HG03139 (cell line): ENCODE measurements around the gene CARF.

Experiments used
- ATAC-seq: cut with Tn5 transposase; IDR thresholded peaks from one replicate; pipeline ENCODE4 v1.9.1; 2021; ENCODE audit not compliant: unreplicated experiment

CARF gene

GRCh38 chr2:203014456-203015199 lies 102.6 kb downstream of the CARF start, which contains the start of gene NBEAL1:
TSS of gene NBEAL1 (plus strand) at chr2:203014875. CDS start at chr2:203016385, 1,510 bp downstream.
- ATAC-seq = peak; percentile 98

- ATAC-seq = no peak
Observed at GRCh38 chr2:203016716-203017115, 104.6 kb downstream of the CARF start.

DNA sequence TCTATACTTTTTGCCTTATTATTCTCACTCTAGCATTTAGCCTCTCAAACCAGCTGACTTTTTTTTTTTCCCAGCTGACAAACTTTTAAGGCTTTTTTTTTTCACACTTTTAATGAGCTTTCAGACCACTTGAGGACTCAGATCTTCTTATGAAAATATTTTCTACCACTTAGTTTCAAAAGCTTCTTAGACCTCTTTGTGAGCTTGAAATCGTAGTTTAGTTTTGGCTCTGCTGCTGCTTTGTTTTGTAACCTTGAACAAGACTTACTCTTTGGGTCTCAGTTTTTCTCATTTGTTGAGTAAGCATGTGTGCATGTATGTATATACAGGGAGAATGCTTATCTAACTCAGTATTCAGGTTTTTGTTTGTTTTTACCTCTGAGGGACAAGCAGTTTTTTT lies 106.1 kb downstream of the CARF start:
- no peak for ATAC-seq

DNA sequence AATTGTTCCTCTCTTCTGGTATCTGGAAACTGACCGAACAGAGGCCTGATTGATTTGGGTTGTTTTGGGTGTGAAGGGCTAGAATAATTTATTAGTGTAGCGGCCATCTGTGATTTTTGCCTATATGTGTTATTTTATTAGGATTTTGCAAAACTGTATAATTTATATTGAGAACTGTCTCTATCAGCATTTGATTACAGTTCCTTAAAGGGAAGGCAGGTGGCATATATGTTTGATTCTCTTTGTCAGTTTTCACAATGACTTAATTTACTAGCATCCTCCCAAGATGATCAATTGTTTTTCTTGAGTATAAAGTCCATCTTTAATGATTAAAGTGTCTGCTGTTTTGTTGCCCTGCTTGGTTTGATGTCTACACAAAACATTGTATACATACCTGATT lies 107.1 kb downstream of the CARF start:
- no peak for ATAC-seq

GRCh38 chr2:203021991-203022390 lies 109.9 kb downstream of the CARF start:
- ATAC-seq = no peak

DNA sequence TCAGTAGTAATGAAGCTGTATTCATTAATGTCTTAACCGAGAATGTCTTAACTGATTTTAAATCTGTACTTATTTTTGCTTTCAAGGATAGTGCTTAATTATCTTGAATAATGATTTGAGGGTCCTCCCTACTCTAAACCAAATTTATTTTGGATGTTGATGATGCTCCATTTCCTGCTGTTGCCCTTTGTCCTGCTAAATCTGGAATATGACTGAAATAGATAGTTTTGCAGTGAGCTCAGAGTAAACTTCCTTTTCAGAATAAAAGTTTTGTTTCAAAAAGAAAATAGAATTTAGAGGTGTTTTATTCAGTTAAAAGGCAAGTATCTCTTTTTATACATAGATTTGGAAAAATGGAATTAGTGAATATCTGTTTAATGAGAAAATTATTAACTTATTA lies 110.7 kb downstream of the CARF start:
- ATAC-seq = no peak

DNA sequence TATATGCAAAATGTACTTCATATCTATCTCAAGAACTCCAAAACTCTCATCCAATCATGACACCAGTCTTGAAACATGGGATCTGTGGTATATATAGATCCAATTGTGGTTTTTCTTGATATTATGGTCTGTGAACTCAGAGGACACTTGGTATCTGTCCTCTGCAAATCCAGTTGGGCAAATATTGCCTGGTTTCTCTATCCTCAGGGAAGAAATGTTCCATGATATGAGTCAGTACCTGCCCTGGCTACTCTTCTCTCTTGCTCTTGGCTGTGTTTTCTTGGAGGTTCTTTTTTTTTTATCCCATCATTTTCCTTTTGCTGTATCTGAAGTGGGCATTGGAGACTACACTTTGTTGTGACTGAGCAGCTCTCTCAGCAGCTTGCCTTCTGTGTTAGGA lies 113.5 kb downstream of the CARF start:
- ATAC-seq = no peak

DNA sequence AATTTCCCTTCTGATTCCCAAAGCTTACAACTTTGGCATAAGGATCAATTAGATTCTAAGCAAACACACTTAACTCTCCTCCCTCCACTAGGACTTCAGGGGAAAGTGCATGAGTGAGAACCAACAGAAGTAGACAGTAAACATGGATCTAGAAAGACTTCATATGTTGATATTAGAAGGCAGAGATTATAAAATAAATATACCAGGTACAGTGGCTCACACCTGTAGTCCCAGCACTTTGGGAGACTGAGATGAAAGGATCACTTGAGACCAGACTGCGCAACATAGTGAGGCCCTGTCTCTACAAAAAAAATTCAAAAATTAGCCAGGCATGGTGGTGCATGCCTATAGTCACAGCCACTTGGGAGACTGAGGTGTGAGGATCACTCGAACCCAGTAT lies 118.5 kb downstream of the CARF start:
- ATAC-seq = no peak

- no peak for ATAC-seq
Observed at GRCh38 chr2:203030991-203031390, 118.9 kb downstream of the CARF start.

GRCh38 chr2:203033395-203033794 lies 121.3 kb downstream of the CARF start:
- no peak for ATAC-seq

- no peak for ATAC-seq
Observed at GRCh38 chr2:203035879-203036470, 123.9 kb downstream of the CARF start.
